ENCODE measurements around the gene SCAP. TPM values are rescaled to one million over a fixed set of nuclear protein-coding genes. Genes with fewer than 3 reads are reported as not detected.

SCAP gene
- total RNA-seq, 1 donor from 2014 or later: 49.7 TPM

- H3K27me3 Mint-ChIP-seq (ENCODE audit: low read depth): no peaks in the 10 kb centered on the region
- no peaks in the 10 kb centered on the region for H3K9me3 Mint-ChIP-seq (ENCODE audit: low read depth)
- no peak for DNase-seq (ENCODE audit: low spot score)
- H3K4me3 Mint-ChIP-seq (ENCODE audit: unreplicated experiment): no peak overlapping the region
- H3K4me1 Mint-ChIP-seq (ENCODE audit: low read depth): peaks cover 20% of the 10 kb centered on the region
- TF ChIP-seq CTCF (IDR thresholded peaks at IDR 0.05): peak; percentile 24
- no peak overlapping the region for H3K27ac Mint-ChIP-seq (ENCODE audit: unreplicated experiment)
- H3K36me3 Mint-ChIP-seq (ENCODE audit: low read depth): peaks cover 11% of the 10 kb centered on the region
These were observed 69.0 kb downstream of the SCAP start for GRCh38 chr3:47406762-47407149.

DNA sequence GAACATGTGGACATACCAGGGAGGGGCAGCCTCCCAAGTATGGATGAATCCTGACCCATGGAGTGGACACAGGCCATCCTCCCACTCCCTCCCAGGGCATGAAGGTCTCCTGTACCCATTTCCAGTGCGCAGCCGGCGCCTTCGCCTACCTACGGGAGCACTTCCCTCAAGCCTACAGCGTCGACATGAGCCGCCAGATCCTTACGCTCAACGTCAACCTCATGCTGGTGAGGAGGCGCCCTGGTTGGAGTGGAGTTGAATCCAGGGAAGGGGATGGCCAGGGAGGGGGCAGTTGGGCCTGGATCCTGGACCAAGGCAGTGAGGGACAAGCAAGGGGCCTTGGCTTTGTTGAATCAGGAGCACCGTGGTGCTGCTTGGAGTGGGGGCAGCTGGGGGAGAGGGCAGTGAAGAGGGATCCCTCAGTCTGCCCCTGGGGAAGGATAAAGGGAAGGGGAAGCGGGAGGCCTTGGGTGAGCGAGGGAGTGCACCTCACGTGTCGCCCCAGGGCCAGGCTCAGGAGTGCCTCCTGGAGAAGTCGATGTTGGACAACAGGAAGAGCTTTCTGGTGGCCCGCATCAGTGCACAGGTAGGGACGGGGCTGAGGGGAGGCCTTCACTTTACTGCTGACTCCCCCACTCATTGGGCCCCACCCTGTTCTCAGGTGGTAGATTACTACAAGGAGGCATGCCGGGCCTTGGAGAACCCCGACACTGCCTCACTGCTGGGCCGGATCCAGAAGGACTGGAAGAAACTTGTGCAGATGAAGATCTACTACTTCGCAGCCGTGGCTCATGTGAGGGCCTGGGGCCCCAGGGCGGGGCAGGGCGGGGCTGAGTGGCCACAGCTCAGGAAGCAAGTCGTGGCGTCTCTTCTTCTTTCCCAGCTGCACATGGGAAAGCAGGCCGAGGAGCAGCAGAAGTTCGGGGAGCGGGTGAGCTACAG is 69.7 kb downstream of the SCAP start:
- H3K27me3 Mint-ChIP-seq (ENCODE audit: low read depth): no peaks in the 10 kb centered on the region
- no peak for TF ChIP-seq CTCF (IDR thresholded peaks at IDR 0.05)
- H3K27ac Mint-ChIP-seq (ENCODE audit: unreplicated experiment): peak overlapping the region; percentile 5
- no peaks in the 10 kb centered on the region for H3K9me3 Mint-ChIP-seq (ENCODE audit: low read depth)
- peaks cover 9% of the 10 kb centered on the region for H3K36me3 Mint-ChIP-seq (ENCODE audit: low read depth)
- H3K4me1 Mint-ChIP-seq (ENCODE audit: low read depth): peaks cover 20% of the 10 kb centered on the region
- no peak overlapping the region for H3K4me3 Mint-ChIP-seq (ENCODE audit: unreplicated experiment)
- DNase-seq (ENCODE audit: low spot score): no peak

DNA sequence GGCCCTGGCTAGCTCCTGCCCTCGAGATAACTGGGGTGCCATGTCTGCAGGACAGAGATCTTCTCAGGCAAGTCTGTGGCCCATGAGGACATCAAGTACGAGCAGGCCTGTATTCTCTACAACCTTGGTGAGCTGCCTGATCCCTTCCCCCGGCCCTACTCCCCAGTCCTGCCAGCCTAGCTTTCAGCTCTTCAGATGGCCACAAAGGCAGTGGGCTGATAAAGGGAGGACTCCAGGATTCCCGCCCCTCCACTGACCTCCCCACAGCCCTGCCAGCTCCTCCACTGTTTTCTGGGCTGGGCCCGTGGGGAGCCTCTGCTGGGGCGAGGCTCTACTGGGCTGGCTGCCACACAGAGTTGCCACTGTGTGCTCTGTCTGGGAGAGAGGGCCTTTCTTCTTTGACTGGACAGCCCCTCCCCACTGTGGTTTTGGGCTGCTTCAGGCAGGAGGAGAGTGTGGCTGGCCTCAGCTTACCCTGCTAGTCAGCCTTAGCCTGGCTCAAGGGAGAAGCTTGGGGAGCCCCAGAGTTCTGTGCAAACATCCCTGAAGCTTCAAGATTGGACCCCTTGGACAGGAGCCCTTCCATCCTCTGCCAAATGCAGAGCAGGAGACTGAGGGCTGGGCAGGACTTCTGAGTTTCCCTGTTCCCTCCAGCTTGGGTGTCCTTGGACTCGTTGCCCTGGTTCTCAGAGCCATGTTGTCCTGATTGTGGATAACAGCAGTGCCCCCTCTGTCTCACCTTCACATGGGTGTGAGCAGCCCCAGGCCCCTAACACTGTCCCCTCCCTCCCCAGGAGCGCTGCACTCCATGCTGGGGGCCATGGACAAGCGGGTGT is 70.6 kb downstream of the SCAP start:
- no peaks in the 10 kb centered on the region for H3K27me3 Mint-ChIP-seq (ENCODE audit: low read depth)
- no peaks in the 10 kb centered on the region for H3K9me3 Mint-ChIP-seq (ENCODE audit: low read depth)
- H3K27ac Mint-ChIP-seq (ENCODE audit: unreplicated experiment): peak overlapping the region; percentile 71
- H3K4me1 Mint-ChIP-seq (ENCODE audit: low read depth): peaks cover 20% of the 10 kb centered on the region
- no peak for TF ChIP-seq CTCF (IDR thresholded peaks at IDR 0.05)
- no peak overlapping the region for H3K4me3 Mint-ChIP-seq (ENCODE audit: unreplicated experiment)
- DNase-seq (ENCODE audit: low spot score): no peak
- peaks cover 9% of the 10 kb centered on the region for H3K36me3 Mint-ChIP-seq (ENCODE audit: low read depth)

GRCh38 chr3:47404431-47404876 is 71.3 kb downstream of the SCAP start:
- Mint-ChIP-seq H3K4me1 (ENCODE audit: low read depth) (peaks cover 23% of the 10 kb centered on the region), H3K4me3 (ENCODE audit: unreplicated experiment) (no peak overlapping the region), H3K9me3 (ENCODE audit: low read depth) (no peaks in the 10 kb centered on the region), H3K27ac (ENCODE audit: unreplicated experiment) (peak overlapping the region; percentile 66), H3K27me3 (ENCODE audit: low read depth) (no peaks in the 10 kb centered on the region), H3K36me3 (ENCODE audit: low read depth) (peaks cover 9% of the 10 kb centered on the region)
- no peak for TF ChIP-seq CTCF (IDR thresholded peaks at IDR 0.05)
- DNase-seq (ENCODE audit: low spot score): no peak
